ENCODE measurements around the gene FAM174C.

- TF ChIP-seq CTCF (IDR thresholded peaks at IDR 0.05) (no peak), POLR2A (IDR thresholded peaks at IDR 0.05) (no peak)
These were observed 35.5 kb downstream of the FAM174C start for GRCh38 chr19:1310853-1311180.
